Peyer's patch (tissue), 4 donors: Measurements from ENCODE around the gene WRNIP1.

Source experiments
- POLR2A ChIP-seq, 2 donors: fragments of 450-650 bp; IDR thresholded peaks; one replicate each; pipeline ENCODE4 v1.5.1; 2017; ENCODE audit warnings: antibody characterized with exemption in 2 of 2, mild to moderate bottlenecking in 2 of 2, moderate library complexity in 2 of 2
- TF ChIP-seq, protein P1 (sequence below), 6 experiments: fragments of 450-650 bp in 4 of 6; fragments of 200-600 bp in 2 of 6; sonication (generic) in 1 of 6; IDR thresholded peaks; one replicate each; pipeline ENCODE4 v1.5.1; 2017 to 2019; ENCODE audit warnings: antibody characterized with exemption in 6 of 6, mild to moderate bottlenecking in 3 of 6, moderate library complexity in 1 of 6

- no peak for TF ChIP-seq POLR2A (IDR thresholded peaks at IDR 0.05)
- TF ChIP-seq, protein P1, sequence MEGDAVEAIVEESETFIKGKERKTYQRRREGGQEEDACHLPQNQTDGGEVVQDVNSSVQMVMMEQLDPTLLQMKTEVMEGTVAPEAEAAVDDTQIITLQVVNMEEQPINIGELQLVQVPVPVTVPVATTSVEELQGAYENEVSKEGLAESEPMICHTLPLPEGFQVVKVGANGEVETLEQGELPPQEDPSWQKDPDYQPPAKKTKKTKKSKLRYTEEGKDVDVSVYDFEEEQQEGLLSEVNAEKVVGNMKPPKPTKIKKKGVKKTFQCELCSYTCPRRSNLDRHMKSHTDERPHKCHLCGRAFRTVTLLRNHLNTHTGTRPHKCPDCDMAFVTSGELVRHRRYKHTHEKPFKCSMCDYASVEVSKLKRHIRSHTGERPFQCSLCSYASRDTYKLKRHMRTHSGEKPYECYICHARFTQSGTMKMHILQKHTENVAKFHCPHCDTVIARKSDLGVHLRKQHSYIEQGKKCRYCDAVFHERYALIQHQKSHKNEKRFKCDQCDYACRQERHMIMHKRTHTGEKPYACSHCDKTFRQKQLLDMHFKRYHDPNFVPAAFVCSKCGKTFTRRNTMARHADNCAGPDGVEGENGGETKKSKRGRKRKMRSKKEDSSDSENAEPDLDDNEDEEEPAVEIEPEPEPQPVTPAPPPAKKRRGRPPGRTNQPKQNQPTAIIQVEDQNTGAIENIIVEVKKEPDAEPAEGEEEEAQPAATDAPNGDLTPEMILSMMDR (IDR thresholded peaks at IDR 0.05), result no peak
Measured at GRCh38 chr6:2771079-2771478, 5.9 kb downstream of the WRNIP1 start.
